WTC11 (cell line): ENCODE results near the gene SOWAHD.

ENCODE experiments used
- ETV6 ChIP-seq: sonication (generic); formaldehyde crosslinking; IDR thresholded peaks from 2 replicates; pipeline ENCODE4 v1.8.1; 2022; ENCODE audit warnings: mild to moderate bottlenecking, missing genetic modification reagents
- NR1H2 ChIP-seq: sonication (generic); formaldehyde crosslinking; IDR thresholded peaks from 2 replicates; pipeline ENCODE4 v1.9.0; 2021; ENCODE audit warnings: mild to moderate bottlenecking, moderate library complexity, missing genetic modification reagents
- NR2C2 ChIP-seq: sonication (generic); formaldehyde crosslinking; IDR thresholded peaks from 2 replicates; pipeline ENCODE4 v1.8.0; 2022; ENCODE audit warnings: mild to moderate bottlenecking, missing genetic modification reagents
- NR3C1 ChIP-seq: sonication (generic); formaldehyde crosslinking; conservative IDR thresholded peaks from 2 replicates; pipeline ENCODE4 v1.8.1; 2023; ENCODE audit warnings: low read depth, mild to moderate bottlenecking, missing genetic modification reagents
- TCF7 ChIP-seq: sonication (generic); formaldehyde crosslinking; IDR thresholded peaks from 2 replicates; pipeline ENCODE4 v1.8.0; 2022; ENCODE audit warnings: mild to moderate bottlenecking, low read depth, missing genetic modification reagents, moderate library complexity
- ZNF396 ChIP-seq: fragments of 250-450 bp; sonication (Bioruptor Pico); IDR thresholded peaks from 2 replicates; pipeline ENCODE4 v1.8.0; 2021; ENCODE audit warnings: mild to moderate bottlenecking, moderate library complexity, borderline replicate concordance
- TF ChIP-seq, protein P1 (sequence below): sonication (generic); formaldehyde crosslinking; IDR thresholded peaks from 2 replicates; pipeline ENCODE4 v1.8.1; 2022; ENCODE audit warnings: low read depth, mild to moderate bottlenecking, moderate library complexity, missing genetic modification reagents, borderline replicate concordance
- TF ChIP-seq, protein P2 (sequence below): fragments of 200-600 bp; IDR thresholded peaks from 2 replicates; pipeline ENCODE4 v1.8.0; 2022; ENCODE audit warnings: antibody characterized with exemption
- TF ChIP-seq, protein P3 (sequence below): sonication (generic); formaldehyde crosslinking; IDR thresholded peaks from 2 replicates; pipeline ENCODE4 v1.8.0; 2022; ENCODE audit warnings: mild to moderate bottlenecking, missing genetic modification reagents
- TF ChIP-seq, protein P4 (sequence below): sonication (generic); formaldehyde crosslinking; IDR thresholded peaks from 2 replicates; pipeline ENCODE4 v1.8.1; 2023; ENCODE audit warnings: mild to moderate bottlenecking, missing genetic modification reagents, moderate library complexity
- TF ChIP-seq, protein P5 (sequence below): sonication (generic); formaldehyde crosslinking; IDR thresholded peaks from 2 replicates; pipeline ENCODE4 v1.8.0; 2023; ENCODE audit warnings: mild to moderate bottlenecking, missing genetic modification reagents
- TF ChIP-seq, protein P6 (sequence below): sonication (generic); formaldehyde crosslinking; IDR thresholded peaks from 2 replicates; pipeline ENCODE4 v1.8.1; 2023; ENCODE audit warnings: mild to moderate bottlenecking, missing genetic modification reagents

DNA sequence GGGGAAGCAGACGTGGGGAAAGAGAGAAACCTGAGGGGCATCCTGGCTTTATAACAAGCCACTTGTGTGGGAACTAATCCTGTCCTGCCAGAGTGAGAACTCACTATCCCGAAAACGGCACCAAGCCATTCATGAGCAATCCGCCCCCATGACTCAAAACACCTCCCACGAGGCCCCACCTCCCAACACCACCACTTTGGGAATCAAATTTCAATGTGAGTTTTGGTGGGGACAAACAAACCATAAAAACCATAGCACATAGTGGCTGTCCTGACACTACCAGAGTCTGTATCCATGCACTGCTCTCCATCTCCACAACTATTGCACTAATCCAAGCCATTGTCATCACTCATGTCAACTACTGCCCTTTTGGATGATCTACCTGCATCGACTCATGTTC, 36.9 kb upstream of the SOWAHD start:
- no peak for TF ChIP-seq NR2C2 (CRISPR knock-in tag)
- TF ChIP-seq, protein P1, sequence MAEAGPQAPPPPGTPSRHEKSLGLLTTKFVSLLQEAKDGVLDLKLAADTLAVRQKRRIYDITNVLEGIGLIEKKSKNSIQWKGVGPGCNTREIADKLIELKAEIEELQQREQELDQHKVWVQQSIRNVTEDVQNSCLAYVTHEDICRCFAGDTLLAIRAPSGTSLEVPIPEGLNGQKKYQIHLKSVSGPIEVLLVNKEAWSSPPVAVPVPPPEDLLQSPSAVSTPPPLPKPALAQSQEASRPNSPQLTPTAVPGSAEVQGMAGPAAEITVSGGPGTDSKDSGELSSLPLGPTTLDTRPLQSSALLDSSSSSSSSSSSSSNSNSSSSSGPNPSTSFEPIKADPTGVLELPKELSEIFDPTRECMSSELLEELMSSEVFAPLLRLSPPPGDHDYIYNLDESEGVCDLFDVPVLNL (CRISPR knock-in tag): no peak
- TF ChIP-seq, protein P2, sequence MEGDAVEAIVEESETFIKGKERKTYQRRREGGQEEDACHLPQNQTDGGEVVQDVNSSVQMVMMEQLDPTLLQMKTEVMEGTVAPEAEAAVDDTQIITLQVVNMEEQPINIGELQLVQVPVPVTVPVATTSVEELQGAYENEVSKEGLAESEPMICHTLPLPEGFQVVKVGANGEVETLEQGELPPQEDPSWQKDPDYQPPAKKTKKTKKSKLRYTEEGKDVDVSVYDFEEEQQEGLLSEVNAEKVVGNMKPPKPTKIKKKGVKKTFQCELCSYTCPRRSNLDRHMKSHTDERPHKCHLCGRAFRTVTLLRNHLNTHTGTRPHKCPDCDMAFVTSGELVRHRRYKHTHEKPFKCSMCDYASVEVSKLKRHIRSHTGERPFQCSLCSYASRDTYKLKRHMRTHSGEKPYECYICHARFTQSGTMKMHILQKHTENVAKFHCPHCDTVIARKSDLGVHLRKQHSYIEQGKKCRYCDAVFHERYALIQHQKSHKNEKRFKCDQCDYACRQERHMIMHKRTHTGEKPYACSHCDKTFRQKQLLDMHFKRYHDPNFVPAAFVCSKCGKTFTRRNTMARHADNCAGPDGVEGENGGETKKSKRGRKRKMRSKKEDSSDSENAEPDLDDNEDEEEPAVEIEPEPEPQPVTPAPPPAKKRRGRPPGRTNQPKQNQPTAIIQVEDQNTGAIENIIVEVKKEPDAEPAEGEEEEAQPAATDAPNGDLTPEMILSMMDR: no peak
- TF ChIP-seq, protein P3, sequence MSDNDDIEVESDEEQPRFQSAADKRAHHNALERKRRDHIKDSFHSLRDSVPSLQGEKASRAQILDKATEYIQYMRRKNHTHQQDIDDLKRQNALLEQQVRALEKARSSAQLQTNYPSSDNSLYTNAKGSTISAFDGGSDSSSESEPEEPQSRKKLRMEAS (CRISPR knock-in tag): no peak
- no peak for TF ChIP-seq ZNF396 (CRISPR knock-in tag)
- TF ChIP-seq, protein P4, sequence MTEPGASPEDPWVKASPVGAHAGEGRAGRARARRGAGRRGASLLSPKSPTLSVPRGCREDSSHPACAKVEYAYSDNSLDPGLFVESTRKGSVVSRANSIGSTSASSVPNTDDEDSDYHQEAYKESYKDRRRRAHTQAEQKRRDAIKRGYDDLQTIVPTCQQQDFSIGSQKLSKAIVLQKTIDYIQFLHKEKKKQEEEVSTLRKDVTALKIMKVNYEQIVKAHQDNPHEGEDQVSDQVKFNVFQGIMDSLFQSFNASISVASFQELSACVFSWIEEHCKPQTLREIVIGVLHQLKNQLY: no peak
- TF ChIP-seq TCF7 (CRISPR knock-in tag): no peak
- TF ChIP-seq, protein P5, sequence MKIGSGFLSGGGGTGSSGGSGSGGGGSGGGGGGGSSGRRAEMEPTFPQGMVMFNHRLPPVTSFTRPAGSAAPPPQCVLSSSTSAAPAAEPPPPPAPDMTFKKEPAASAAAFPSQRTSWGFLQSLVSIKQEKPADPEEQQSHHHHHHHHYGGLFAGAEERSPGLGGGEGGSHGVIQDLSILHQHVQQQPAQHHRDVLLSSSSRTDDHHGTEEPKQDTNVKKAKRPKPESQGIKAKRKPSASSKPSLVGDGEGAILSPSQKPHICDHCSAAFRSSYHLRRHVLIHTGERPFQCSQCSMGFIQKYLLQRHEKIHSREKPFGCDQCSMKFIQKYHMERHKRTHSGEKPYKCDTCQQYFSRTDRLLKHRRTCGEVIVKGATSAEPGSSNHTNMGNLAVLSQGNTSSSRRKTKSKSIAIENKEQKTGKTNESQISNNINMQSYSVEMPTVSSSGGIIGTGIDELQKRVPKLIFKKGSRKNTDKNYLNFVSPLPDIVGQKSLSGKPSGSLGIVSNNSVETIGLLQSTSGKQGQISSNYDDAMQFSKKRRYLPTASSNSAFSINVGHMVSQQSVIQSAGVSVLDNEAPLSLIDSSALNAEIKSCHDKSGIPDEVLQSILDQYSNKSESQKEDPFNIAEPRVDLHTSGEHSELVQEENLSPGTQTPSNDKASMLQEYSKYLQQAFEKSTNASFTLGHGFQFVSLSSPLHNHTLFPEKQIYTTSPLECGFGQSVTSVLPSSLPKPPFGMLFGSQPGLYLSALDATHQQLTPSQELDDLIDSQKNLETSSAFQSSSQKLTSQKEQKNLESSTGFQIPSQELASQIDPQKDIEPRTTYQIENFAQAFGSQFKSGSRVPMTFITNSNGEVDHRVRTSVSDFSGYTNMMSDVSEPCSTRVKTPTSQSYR (CRISPR knock-in tag): no peak
- TF ChIP-seq ETV6 (CRISPR knock-in tag): no peak
- no peak for TF ChIP-seq NR3C1 (CRISPR knock-in tag)
- TF ChIP-seq, protein P6, sequence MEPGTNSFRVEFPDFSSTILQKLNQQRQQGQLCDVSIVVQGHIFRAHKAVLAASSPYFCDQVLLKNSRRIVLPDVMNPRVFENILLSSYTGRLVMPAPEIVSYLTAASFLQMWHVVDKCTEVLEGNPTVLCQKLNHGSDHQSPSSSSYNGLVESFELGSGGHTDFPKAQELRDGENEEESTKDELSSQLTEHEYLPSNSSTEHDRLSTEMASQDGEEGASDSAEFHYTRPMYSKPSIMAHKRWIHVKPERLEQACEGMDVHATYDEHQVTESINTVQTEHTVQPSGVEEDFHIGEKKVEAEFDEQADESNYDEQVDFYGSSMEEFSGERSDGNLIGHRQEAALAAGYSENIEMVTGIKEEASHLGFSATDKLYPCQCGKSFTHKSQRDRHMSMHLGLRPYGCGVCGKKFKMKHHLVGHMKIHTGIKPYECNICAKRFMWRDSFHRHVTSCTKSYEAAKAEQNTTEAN: no peak
- no peak for TF ChIP-seq NR1H2 (CRISPR knock-in tag)
